GM12892 (cell line): ENCODE results near the gene THAP4.

Source experiments
- POLR2A ChIP-seq: IDR thresholded peaks from 2 replicates; pipeline ENCODE4 v1.6.1; 2011; ENCODE audit warnings: low read depth, low read length, control low read depth
- POLR2AphosphoS5 ChIP-seq: IDR thresholded peaks from 2 replicates; pipeline ENCODE4 v1.6.1; 2011; ENCODE audit warnings: low read depth, low read length, control low read depth
- TAF1 ChIP-seq: IDR thresholded peaks from 2 replicates; pipeline ENCODE4 v1.6.1; 2011; ENCODE audit warnings: low read depth, mild to moderate bottlenecking, control low read depth, low read length, borderline replicate concordance

- TF ChIP-seq POLR2A (no peak), POLR2AphosphoS5 (no peak), TAF1 (no peak)
Observed at GRCh38 chr2:241673189-241673663, 36.3 kb upstream of the THAP4 start.
